ENCODE results near the gene REPIN1. TPM values are rescaled to one million over a fixed set of nuclear protein-coding genes. Genes with fewer than 3 reads are reported as not detected.

REPIN1 gene
- total RNA-seq, 1 donor from 2014 or later = 127 TPM

- DNase-seq (ENCODE audit: low read depth) = no peak
- TF ChIP-seq CTCF (conservative IDR thresholded peaks at IDR 0.05; ENCODE audit: low read depth, low read length) = no peak
- peak overlapping the region; percentile 64 for H3K4me3 ChIP-seq (ENCODE audit: low read depth, low read length)
These were observed 2.0 kb downstream of the REPIN1 start for GRCh38 chr7:150370612-150371071.

GRCh38 chr7:150371131-150371995, 2.7 kb downstream of the REPIN1 start:
- no peak overlapping the region for H3K4me3 ChIP-seq (ENCODE audit: low read depth, low read length)
- DNase-seq (ENCODE audit: low read depth) = no peak
- TF ChIP-seq CTCF (conservative IDR thresholded peaks at IDR 0.05; ENCODE audit: low read depth, low read length) = no peak

GRCh38 chr7:150371996-150372270, 3.3 kb downstream of the REPIN1 start:
- no peak overlapping the region for H3K4me3 ChIP-seq (ENCODE audit: low read depth, low read length)
- no peak for DNase-seq (ENCODE audit: low read depth)
- no peak for TF ChIP-seq CTCF (conservative IDR thresholded peaks at IDR 0.05; ENCODE audit: low read depth, low read length)

- H3K4me3 ChIP-seq (ENCODE audit: low read depth, low read length) = no peak overlapping the region
- no peak for TF ChIP-seq CTCF (conservative IDR thresholded peaks at IDR 0.05; ENCODE audit: low read depth, low read length)
- no peak for DNase-seq (ENCODE audit: low read depth)
These were observed 3.8 kb downstream of the REPIN1 start for GRCh38 chr7:150372271-150373048.

GRCh38 chr7:150373049-150373801, 4.6 kb downstream of the REPIN1 start:
- TF ChIP-seq CTCF (conservative IDR thresholded peaks at IDR 0.05; ENCODE audit: low read depth, low read length) = no peak
- DNase-seq (ENCODE audit: low read depth) = no peak
- no peak overlapping the region for H3K4me3 ChIP-seq (ENCODE audit: low read depth, low read length)

DNA sequence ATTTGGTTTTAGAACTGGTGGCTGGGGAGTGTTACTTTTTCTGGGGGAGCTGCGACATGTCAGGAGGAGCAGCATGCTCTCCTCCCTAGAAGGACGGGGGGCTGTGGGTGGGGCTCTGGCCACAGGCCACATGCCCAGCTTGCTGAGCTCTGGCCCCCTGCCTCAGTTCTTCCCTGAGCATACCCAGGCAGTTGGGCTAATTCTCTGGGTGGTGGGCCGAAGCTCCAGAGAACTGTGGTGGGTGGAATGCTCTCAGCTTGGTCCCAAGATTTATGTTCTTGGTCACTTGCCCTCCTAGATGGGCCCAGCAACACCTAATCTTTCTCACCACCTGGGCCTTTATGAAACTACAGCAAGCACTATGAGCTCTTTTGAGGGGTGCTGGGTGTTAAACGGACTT, 5.4 kb downstream of the REPIN1 start:
- no peak for TF ChIP-seq CTCF (conservative IDR thresholded peaks at IDR 0.05; ENCODE audit: low read depth, low read length)
- H3K4me3 ChIP-seq (ENCODE audit: low read depth, low read length) = no peak overlapping the region
- DNase-seq (ENCODE audit: low read depth) = no peak
